Activated naive CD4-positive, alpha-beta T cell treated with anti-CD3 and anti-CD28 coated beads, Interleukin-2, amount 50 U/mL, for 16 hours (primary cell): ENCODE results near the gene SIKE1.
"Not testable (repeated sequence)": the region's sequence is repeated elsewhere in the genome, so short reads cannot be mapped to it uniquely, and the experiment has no call there.

Experiments used
- DNase-seq: peaks from one replicate; pipeline ENCODE4 v3.0.0-alpha.2; 2020

SIKE1 gene

GRCh38 chr1:114780344-114781226 lies at the start of gene SIKE1:
Gene SIKE1 (minus strand): TSS chr1:114780685. CDS start chr1:114780607, 78 bp downstream.
- DNase-seq: peak; percentile 94

- not testable (repeated sequence) for DNase-seq
These were observed 49.6 kb upstream of the SIKE1 start for GRCh38 chr1:114830075-114830474.

GRCh38 chr1:114828251-114828650 lies 47.8 kb upstream of the SIKE1 start:
- DNase-seq: no peak

- no peak for DNase-seq
These were observed 41.5 kb upstream of the SIKE1 start for GRCh38 chr1:114821978-114822377.

- DNase-seq: no peak
These were observed 39.9 kb upstream of the SIKE1 start for GRCh38 chr1:114820392-114820791.

GRCh38 chr1:114819869-114820268 lies 39.4 kb upstream of the SIKE1 start:
- no peak for DNase-seq

- not testable (repeated sequence) for DNase-seq
These were observed 24.0 kb upstream of the SIKE1 start for GRCh38 chr1:114804449-114804848.

GRCh38 chr1:114803001-114803400 lies 22.5 kb upstream of the SIKE1 start:
- DNase-seq: no peak

- no peak for DNase-seq
These were observed 13.6 kb upstream of the SIKE1 start for GRCh38 chr1:114794038-114794437.

- not testable (repeated sequence) for DNase-seq
These were observed 10.1 kb upstream of the SIKE1 start for GRCh38 chr1:114790581-114790980.

- DNase-seq: not testable (repeated sequence)
These were observed 6.0 kb upstream of the SIKE1 start for GRCh38 chr1:114786440-114786839.

- no peak for DNase-seq
These were observed 2.0 kb upstream of the SIKE1 start for GRCh38 chr1:114782476-114782875.

GRCh38 chr1:114779722-114780121 lies 763 bp downstream of the SIKE1 start:
- DNase-seq: no peak

GRCh38 chr1:114776726-114777125 lies 3.8 kb downstream of the SIKE1 start:
- not testable (repeated sequence) for DNase-seq

GRCh38 chr1:114771992-114772391 lies 8.5 kb downstream of the SIKE1 start:
- DNase-seq: no peak

GRCh38 chr1:114770989-114771388 lies 9.5 kb downstream of the SIKE1 start:
- DNase-seq: no peak

- DNase-seq: no peak
These were observed 15.8 kb downstream of the SIKE1 start for GRCh38 chr1:114764689-114765088.

GRCh38 chr1:114758256-114758832 lies 22.1 kb downstream of the SIKE1 start:
- DNase-seq: no peak

- DNase-seq: peak; percentile 95
These were observed 22.8 kb downstream of the SIKE1 start, which contains the start of gene CSDE1 for GRCh38 chr1:114757455-114758255. Gene CSDE1 (minus strand): TSS chr1:114757984. CDS start chr1:114739890, 18,094 bp downstream.

- peak; percentile 21 for DNase-seq
These were observed 23.5 kb downstream of the SIKE1 start for GRCh38 chr1:114756949-114757454.

GRCh38 chr1:114756009-114756892 lies 24.2 kb downstream of the SIKE1 start:
- DNase-seq: no peak
